IMR-90 (cell line): ENCODE data around the gene PTPRN2. TPM values are rescaled to one million over a fixed set of nuclear protein-coding genes. Genes with fewer than 3 reads are reported as not detected.

ENCODE experiments used
- ATAC-seq: fragments of 200-7000 bp; cut with Tn5 transposase; 2 replicates; pipeline ENCODE4 v1.9.1; 2020; ENCODE audit warnings: low read depth, mild to moderate bottlenecking, moderate library complexity
- BruUV-seq: library from RNA; stranded (reverse); fragments of 400-500 nt; replicated peaks from 2 replicates; lab custom pipeline; 2021; lab: Mats Ljungman, UMichigan
- CTCF ChIA-PET: fragments of 300-600 bp; formaldehyde crosslinking; extraction: SDS; loops from one replicate; lab custom pipeline; 2021; ENCODE audit warnings: antibody characterized with exemption; lab: Yijun Ruan, JAX
- POLR2A ChIA-PET: fragments of 300-600 bp; sonication (Branson Sonifier 250); formaldehyde crosslinking; loops from one replicate; lab custom pipeline; 2022; ENCODE audit warnings: antibody characterized with exemption; ENCODE audit not compliant: unreplicated experiment; lab: Charles Lee
- DNase-seq: peaks from one replicate; pipeline ENCODE4 v3.0.0; 2013
- H2AFZ ChIP-seq: replicated peaks from 2 replicates; pipeline ENCODE3; 2013; ENCODE audit warnings: low read length, mild to moderate bottlenecking; ENCODE audit not compliant: poor library complexity
- H2AK5ac ChIP-seq: 2 replicates; pipeline ENCODE4 v1.6.1; 2013; ENCODE audit warnings: low read depth, low read length, inconsistent platforms
- H2AK9ac ChIP-seq: replicated peaks from 2 replicates; pipeline ENCODE3; 2013; ENCODE audit warnings: mild to moderate bottlenecking, low read depth, low read length, moderate library complexity; ENCODE audit not compliant: poor library complexity
- H2BK120ac ChIP-seq: 2 replicates; pipeline ENCODE4 v1.6.1; 2013; ENCODE audit warnings: low read depth, low read length, inconsistent platforms
- H2BK15ac ChIP-seq: 3 replicates; pipeline ENCODE4 v1.6.1; 2013; ENCODE audit warnings: low read depth, low read length, inconsistent platforms
- H2BK20ac ChIP-seq: 2 replicates; pipeline ENCODE4 v1.6.1; 2013; ENCODE audit warnings: low read depth, mild to moderate bottlenecking, inconsistent platforms, low read length, moderate library complexity
- H2BK5ac ChIP-seq: 2 replicates; pipeline ENCODE4 v1.6.1; 2013; ENCODE audit warnings: mild to moderate bottlenecking, low read depth, low read length, inconsistent platforms; ENCODE audit not compliant: poor library complexity, severe bottlenecking
- H3K14ac ChIP-seq: replicated peaks from 2 replicates; pipeline ENCODE4 v1.6.1; 2013; ENCODE audit warnings: low read depth, low read length, inconsistent platforms
- H3K18ac ChIP-seq: 2 replicates; pipeline ENCODE4 v1.6.1; 2013; ENCODE audit warnings: low read depth, low read length, control low read depth
- H3K23ac ChIP-seq: 2 replicates; pipeline ENCODE4 v1.6.1; 2013; ENCODE audit warnings: low read depth, low read length, inconsistent platforms
- H3K27ac ChIP-seq: 2 replicates; pipeline ENCODE4 v1.5.1; 2013; ENCODE audit warnings: mild to moderate bottlenecking, control low read depth, low read length; ENCODE audit not compliant: insufficient read depth
- H3K27me3 ChIP-seq: 2 replicates; pipeline ENCODE4 v1.6.1; 2013; ENCODE audit warnings: low read length; ENCODE audit not compliant: control insufficient read depth, insufficient read depth
- H3K36me3 ChIP-seq: 2 replicates; pipeline ENCODE4 v1.6.1; 2013; ENCODE audit warnings: low read length, mixed read lengths; ENCODE audit not compliant: control insufficient read depth, insufficient read depth
- H3K4ac ChIP-seq: 2 replicates; pipeline ENCODE4 v1.6.1; 2013; ENCODE audit warnings: low read depth, low read length, inconsistent platforms
- H3K4me1 ChIP-seq: 2 replicates; pipeline ENCODE4 v1.6.1; 2013; ENCODE audit warnings: low read length, mixed read lengths; ENCODE audit not compliant: control insufficient read depth, insufficient read depth
- H3K4me2 ChIP-seq: 2 replicates; pipeline ENCODE4 v1.6.1; 2013; ENCODE audit warnings: low read depth, mild to moderate bottlenecking, control low read depth, low read length, moderate library complexity
- H3K4me3 ChIP-seq: 2 replicates; pipeline ENCODE4 v1.5.1; 2013; ENCODE audit warnings: low read depth, mild to moderate bottlenecking, control low read depth, low read length, moderate library complexity; ENCODE audit not compliant: insufficient read depth
- H3K56ac ChIP-seq: 2 replicates; pipeline ENCODE4 v1.6.1; 2013; ENCODE audit warnings: low read length, inconsistent platforms; ENCODE audit not compliant: insufficient read depth; ENCODE audit errors: extremely low read depth
- H3K79me1 ChIP-seq, 2 experiments: 2 replicates each; pipeline ENCODE4 v1.6.1; 2013; ENCODE audit warnings: low read length in 2 of 2, inconsistent platforms in 1 of 2, low read depth in 1 of 2
- H3K9ac ChIP-seq: 2 replicates; pipeline ENCODE4 v1.6.1; 2013; ENCODE audit warnings: low read depth, low read length, control low read depth
- H3K9me1 ChIP-seq: 2 replicates; pipeline ENCODE4 v1.6.1; 2013; ENCODE audit warnings: low read length, inconsistent platforms; ENCODE audit not compliant: insufficient read depth
- H3K9me3 ChIP-seq: 2 replicates; pipeline ENCODE4 v1.6.1; 2013; ENCODE audit warnings: low read length; ENCODE audit not compliant: control insufficient read depth, insufficient read depth
- H4K20me1 ChIP-seq: 2 replicates; pipeline ENCODE4 v1.6.1; 2013; ENCODE audit warnings: low read length, inconsistent platforms; ENCODE audit not compliant: insufficient read depth
- H4K5ac ChIP-seq: 2 replicates; pipeline ENCODE4 v1.6.1; 2013; ENCODE audit warnings: mild to moderate bottlenecking, low read depth, low read length, control low read depth
- H4K8ac ChIP-seq, 2 experiments: 2 replicates each; pipeline ENCODE4 v1.6.1; 2013; ENCODE audit warnings: low read depth in 2 of 2, low read length in 2 of 2, control low read depth in 1 of 2, inconsistent platforms in 1 of 2
- H4K91ac ChIP-seq: 2 replicates; pipeline ENCODE4 v1.6.1; 2013; ENCODE audit warnings: low read depth, low read length, inconsistent platforms; ENCODE audit not compliant: insufficient read depth
- BHLHE40 ChIP-seq: fragments of 150-350 bp; IDR thresholded peaks from 2 replicates; pipeline ENCODE4 v1.6.1; 2016; ENCODE audit warnings: mild to moderate bottlenecking, low read depth, low read length
- CEBPB ChIP-seq: IDR thresholded peaks from 2 replicates; pipeline ENCODE4 v1.6.1; 2012; ENCODE audit warnings: low read depth, low read length, improper control_type of control experiment
- MXI1 ChIP-seq: IDR thresholded peaks from 2 replicates; pipeline ENCODE4 v1.6.1; 2012; ENCODE audit warnings: low read depth, mild to moderate bottlenecking, low read length, moderate library complexity, borderline replicate concordance
- RCOR1 ChIP-seq: IDR thresholded peaks from 2 replicates; pipeline ENCODE4 v1.6.1; 2012; ENCODE audit warnings: mild to moderate bottlenecking, low read length, improper control_type of control experiment; ENCODE audit not compliant: insufficient replicate concordance
- RFX5 ChIP-seq: IDR thresholded peaks from 2 replicates; pipeline ENCODE4 v1.8.0; 2012; ENCODE audit warnings: low read depth, mild to moderate bottlenecking, low read length, moderate library complexity
- WGBS, 2 experiments: methylation state at CpG; one replicate each; pipeline versions ENCODE4 v1.1.5 to v1.1.7; 2013; ENCODE audit warnings: missing lambda C conversion rate in 2 of 2; ENCODE audit not compliant: insufficient read length in 1 of 2; ENCODE audit errors: extremely low coverage in 2 of 2; 5-methylcytosine and 5-hydroxymethylcytosine counted together
- dilution Hi-C: fragments of 300-500 bp; cut with HindIII; formaldehyde crosslinking; loops from one replicate; pipeline ENCODE4 v1.14.3; 2018; ENCODE audit warnings: low sequenced_read_pairs; ENCODE audit not compliant: unreplicated experiment
- in situ Hi-C: fragments of 300-500 bp; cut with MboI; formaldehyde crosslinking; loops from 3 replicates; pipeline ENCODE4 v1.14.3; 2019; ENCODE audit warnings: low sequenced_read_pairs, inconsistent platforms, mixed read lengths
- intact Hi-C: fragments of 100-400 bp; cut with micrococcal nuclease; formaldehyde crosslinking; loops from 2 replicates; pipeline ENCODE4 v1.10.0; 2022
- polyA plus RNA-seq, 3 experiments: library from polyadenylated mRNA; depleted of rRNA; stranded (reverse); fragments of >200 nt; gene quantifications; 2 replicates each; pipeline ENCODE4 v1.2.3, GENCODE V29; 2012; ENCODE audit warnings: low replicate concordance in 1 of 3
- total RNA-seq: library from RNA; depleted of rRNA; stranded (reverse); fragments of >200 nt; gene quantifications from 2 replicates; pipeline ENCODE4 v1.2.3, GENCODE V29; 2012
- TF ChIP-seq, protein P1 (sequence below): fragments of 150-350 bp; IDR thresholded peaks from 2 replicates; pipeline ENCODE4 v1.6.1; 2017; ENCODE audit warnings: mild to moderate bottlenecking, antibody characterized with exemption, low read length, low read depth

PTPRN2 gene
- total and polyA plus RNA-seq, 2 of the 4 experiments (the other 2 are of a cell fraction), result 0.03 TPM; not detected in 1

DNA sequence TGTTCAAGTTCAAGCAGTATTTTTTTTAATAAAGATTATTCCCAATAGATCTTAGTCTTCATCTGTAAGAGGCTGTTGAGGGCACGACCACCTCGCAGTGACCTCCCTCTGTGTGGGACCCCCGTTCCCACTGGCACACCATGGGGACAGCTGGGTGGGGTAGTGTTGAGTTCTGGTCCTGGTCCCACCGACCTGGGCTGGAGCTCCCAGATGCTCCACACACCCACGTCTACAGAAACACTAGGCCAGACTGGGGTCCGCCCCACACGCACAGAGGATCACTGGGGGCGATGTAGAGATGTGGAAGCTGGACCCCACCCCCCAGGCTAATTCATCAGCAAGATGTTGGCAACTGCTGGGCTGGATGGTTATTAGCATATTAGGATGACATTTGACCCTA, 623.6 kb downstream of the PTPRN2 start:
- CTCF ChIA-PET, result no interaction called here
- H2BK15ac ChIP-seq, result no peak overlapping the region
- H3K18ac ChIP-seq, result no peak overlapping the region
- H3K27me3 ChIP-seq, result no peaks in the 10 kb centered on the region
- H3K36me3 ChIP-seq, result no peaks in the 10 kb centered on the region
- no peak overlapping the region for H2AK5ac ChIP-seq
- intact Hi-C loops, result no loop called here
- dilution Hi-C loops, result no loop called here
- H3K27ac ChIP-seq, result no peak overlapping the region
- no peak overlapping the region for H4K5ac ChIP-seq
- POLR2A ChIA-PET, result no interaction called here
- no peaks in the 10 kb centered on the region for H3K79me1 ChIP-seq
- no peak overlapping the region for H3K4me3 ChIP-seq
- H2BK5ac ChIP-seq, result no peak overlapping the region
- H2AK9ac ChIP-seq, result no peak overlapping the region
- in situ Hi-C loops, result no loop called here
- no TSS peak for BruUV-seq
- H3K9me1 ChIP-seq, result no peaks in the 10 kb centered on the region
- H3K4ac ChIP-seq, result no peak overlapping the region
- H3K9me3 ChIP-seq, result peaks cover 32% of the 10 kb centered on the region
- H4K8ac ChIP-seq, result no peak overlapping the region
- H3K23ac ChIP-seq, result no peak overlapping the region
- H4K20me1 ChIP-seq, result no peaks in the 10 kb centered on the region
- H3K9ac ChIP-seq, result no peak overlapping the region
- no CpG with 5 or more reads among the region's 8 CpGs for WGBS, 2 experiments
- H2AFZ ChIP-seq, result no peak overlapping the region
- H4K91ac ChIP-seq, result no peak overlapping the region
- H2BK120ac ChIP-seq, result no peak overlapping the region
- H2BK20ac ChIP-seq, result no peak overlapping the region
- no peak for ATAC-seq
- no peak overlapping the region for H3K14ac ChIP-seq
- H3K4me2 ChIP-seq, result no peak overlapping the region
- H3K4me1 ChIP-seq, result no peaks in the 10 kb centered on the region
- TF ChIP-seq MXI1 (no peak), RCOR1 (no peak), BHLHE40 (no peak), RFX5 (no peak), CEBPB (no peak)
- TF ChIP-seq, protein P1, sequence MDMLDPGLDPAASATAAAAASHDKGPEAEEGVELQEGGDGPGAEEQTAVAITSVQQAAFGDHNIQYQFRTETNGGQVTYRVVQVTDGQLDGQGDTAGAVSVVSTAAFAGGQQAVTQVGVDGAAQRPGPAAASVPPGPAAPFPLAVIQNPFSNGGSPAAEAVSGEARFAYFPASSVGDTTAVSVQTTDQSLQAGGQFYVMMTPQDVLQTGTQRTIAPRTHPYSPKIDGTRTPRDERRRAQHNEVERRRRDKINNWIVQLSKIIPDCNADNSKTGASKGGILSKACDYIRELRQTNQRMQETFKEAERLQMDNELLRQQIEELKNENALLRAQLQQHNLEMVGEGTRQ, result no peak
- no peak for DNase-seq
- no peak overlapping the region for H3K56ac ChIP-seq
